ENCODE measurements around the gene INTS15. TPM values are rescaled to one million over a fixed set of nuclear protein-coding genes. Genes with fewer than 3 reads are reported as not detected.

The INTS15 gene
- total RNA-seq, 1 experiment from 2014 or later = 24.3 TPM

DNA sequence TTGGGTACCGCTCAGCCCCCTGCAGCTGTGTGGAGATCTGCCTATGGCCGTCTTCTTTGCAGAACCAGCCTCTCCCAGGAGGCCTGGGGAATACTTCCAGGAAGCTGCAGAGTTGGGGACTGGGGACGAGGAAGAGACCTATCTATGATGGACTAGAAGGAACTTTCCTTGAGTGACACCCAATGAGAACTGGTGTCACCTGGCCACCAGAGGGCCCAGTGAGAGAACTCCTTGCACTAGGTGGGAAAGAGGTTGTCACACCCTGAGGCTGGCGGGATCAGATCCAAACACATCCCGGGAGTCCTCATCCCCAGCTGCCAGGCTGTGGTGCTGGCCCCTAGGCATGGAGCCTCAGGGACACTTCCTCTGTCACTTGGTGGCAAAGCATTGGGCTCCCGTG lies 33.6 kb upstream of the INTS15 start:
- Histone ChIP-seq H3K9ac (ENCODE audit: low read length) (no peak overlapping the region), H3K79me2 (ENCODE audit: insufficient read depth, low read length) (no peaks in the 10 kb centered on the region), H2AFZ (ENCODE audit: low read depth, low read length, poor library complexity, severe bottlenecking) (no peak overlapping the region), H3K4me3 (replicated peaks in 1 of 2; ENCODE audit: low read depth in 1 of 2, low read length in 2 of 2) (no peak overlapping the region), H3K27me3 (ENCODE audit: insufficient read depth, low read length) (no peaks in the 10 kb centered on the region), H4K20me1 (ENCODE audit: insufficient read depth) (no peaks in the 10 kb centered on the region), H3K4me2 (ENCODE audit: low read length) (no peak overlapping the region), H3K9me3 (ENCODE audit: control insufficient read depth in 1 of 2, insufficient read depth in 1 of 2, low read depth in 1 of 2, low read length in 2 of 2) (no peaks in the 10 kb centered on the region), H3K9me2 (ENCODE audit: insufficient read depth) (no peaks in the 10 kb centered on the region), H3K36me3 (ENCODE audit: control insufficient read depth in 1 of 2, insufficient read depth in 2 of 2, low read length in 2 of 2) (no peaks in the 10 kb centered on the region), H3K27ac (ENCODE audit: low read depth, low read length) (no peak overlapping the region), H3K4me1 (ENCODE audit: control insufficient read depth in 1 of 2, insufficient read depth in 2 of 2, low read length in 2 of 2) (peaks cover 0 to 4% of the 10 kb centered on the region in 2 experiments; a peak in 2 of 4 replicates)
- BruUV-seq (replicated peaks) = no TSS peak
- POLR2A ChIA-PET = no interaction called here
- ATAC-seq = peak; percentile 87
- DNase-seq (ENCODE audit: low read depth, low spot score) = no peak
- intact Hi-C loops (cut with micrococcal nuclease) = no loop called here
- RAD21 ChIA-PET (ENCODE audit: low non-redundant PET in 1 of 2, low total read pairs in 2 of 2, uncharacterized antibody in 2 of 2, unreplicated experiment in 2 of 2) = no interaction called here
- CTCF ChIA-PET = interaction anchor here (0.8 kb wide), 1 partner anchor 9 kb away, joined by 3 read pairs; no protein-coding TSS in a partner anchor
- no peak for TF ChIP-seq EZH2 (IDR thresholded peaks at IDR 0.05)
- TF ChIP-seq RAD21 (IDR thresholded peaks at IDR 0.05; ENCODE audit: low read depth) = peak; percentile 40
- TF ChIP-seq, protein P1, sequence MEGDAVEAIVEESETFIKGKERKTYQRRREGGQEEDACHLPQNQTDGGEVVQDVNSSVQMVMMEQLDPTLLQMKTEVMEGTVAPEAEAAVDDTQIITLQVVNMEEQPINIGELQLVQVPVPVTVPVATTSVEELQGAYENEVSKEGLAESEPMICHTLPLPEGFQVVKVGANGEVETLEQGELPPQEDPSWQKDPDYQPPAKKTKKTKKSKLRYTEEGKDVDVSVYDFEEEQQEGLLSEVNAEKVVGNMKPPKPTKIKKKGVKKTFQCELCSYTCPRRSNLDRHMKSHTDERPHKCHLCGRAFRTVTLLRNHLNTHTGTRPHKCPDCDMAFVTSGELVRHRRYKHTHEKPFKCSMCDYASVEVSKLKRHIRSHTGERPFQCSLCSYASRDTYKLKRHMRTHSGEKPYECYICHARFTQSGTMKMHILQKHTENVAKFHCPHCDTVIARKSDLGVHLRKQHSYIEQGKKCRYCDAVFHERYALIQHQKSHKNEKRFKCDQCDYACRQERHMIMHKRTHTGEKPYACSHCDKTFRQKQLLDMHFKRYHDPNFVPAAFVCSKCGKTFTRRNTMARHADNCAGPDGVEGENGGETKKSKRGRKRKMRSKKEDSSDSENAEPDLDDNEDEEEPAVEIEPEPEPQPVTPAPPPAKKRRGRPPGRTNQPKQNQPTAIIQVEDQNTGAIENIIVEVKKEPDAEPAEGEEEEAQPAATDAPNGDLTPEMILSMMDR (IDR thresholded peaks at IDR 0.05 in 2 of 3, conservative IDR thresholded peaks at IDR 0.05 in 1 of 3; ENCODE audit: borderline replicate concordance in 1 of 3, insufficient read depth in 1 of 3, low read depth in 2 of 3, low read length in 2 of 3) = peak; percentile 41 to 70 (median 59); a peak in 5 of 6 replicates

DNA sequence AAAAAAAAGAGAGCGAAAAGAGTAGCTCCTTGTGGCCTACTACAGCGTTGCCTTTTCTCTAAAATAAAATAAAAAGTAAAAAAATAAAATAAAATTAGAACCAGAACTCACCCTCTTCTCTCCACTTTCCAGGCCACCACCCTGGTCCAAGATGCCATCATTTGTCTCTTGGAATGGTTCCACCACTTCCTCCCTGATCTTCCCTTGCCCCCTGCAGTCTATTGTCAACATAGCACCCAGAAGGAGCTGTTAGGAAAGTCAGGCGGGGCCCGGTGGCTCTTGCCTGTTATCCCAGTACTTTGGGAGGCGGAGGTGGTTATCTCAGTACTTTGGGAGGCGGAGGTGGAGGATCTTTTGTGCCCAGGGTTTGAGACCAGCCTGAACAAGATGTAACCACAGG lies 31.0 kb upstream of the INTS15 start:
- ChIA-PET CTCF (interaction anchor here (0.6 to 1.6 kb wide), 5 partner anchors 10 to 502 kb away, joined by 3 to 11 read pairs (median 3); no protein-coding TSS in a partner anchor), POLR2A (interaction anchor here (1.0 to 1.6 kb wide), 2 partner anchors 11 to 31 kb away, joined by 3 read pairs; no protein-coding TSS in a partner anchor), RAD21 (ENCODE audit: low non-redundant PET in 1 of 2, low total read pairs in 2 of 2, uncharacterized antibody in 2 of 2, unreplicated experiment in 2 of 2) (interaction anchor here (0.7 to 1.3 kb wide), 3 partner anchors 21 to 367 kb away, joined by 3 to 7 read pairs (median 3); no protein-coding TSS in a partner anchor)
- intact Hi-C loops (cut with micrococcal nuclease) = no loop called here
- H3K27me3 ChIP-seq (ENCODE audit: insufficient read depth, low read length) = no peaks in the 10 kb centered on the region
- H3K9me2 ChIP-seq (ENCODE audit: insufficient read depth) = no peaks in the 10 kb centered on the region
- BruUV-seq (replicated peaks) = no TSS peak
- no peaks in the 10 kb centered on the region for H3K36me3 ChIP-seq (ENCODE audit: control insufficient read depth in 1 of 2, insufficient read depth in 2 of 2, low read length in 2 of 2)
- H3K27ac ChIP-seq (ENCODE audit: low read depth, low read length) = no peak overlapping the region
- TF ChIP-seq RAD21 (IDR thresholded peaks at IDR 0.05; ENCODE audit: low read depth) (peak; percentile 65), SIN3A (IDR thresholded peaks at IDR 0.05; ENCODE audit: low read depth) (no peak)
- TF ChIP-seq, protein P1 (IDR thresholded peaks at IDR 0.05 in 2 of 3, conservative IDR thresholded peaks at IDR 0.05 in 1 of 3; ENCODE audit: borderline replicate concordance in 1 of 3, insufficient read depth in 1 of 3, low read depth in 2 of 3, low read length in 2 of 3) = peak; percentile 40 to 58 (median 44); a peak in 4 of 6 replicates
- H3K79me2 ChIP-seq (ENCODE audit: insufficient read depth, low read length) = no peaks in the 10 kb centered on the region
- DNase-seq (ENCODE audit: low read depth, low spot score) (peak; percentile 56), ATAC-seq (peak; percentile 84)
- no peak overlapping the region for H3K4me2 ChIP-seq (ENCODE audit: low read length)
- no peaks in the 10 kb centered on the region for H3K9me3 ChIP-seq (ENCODE audit: control insufficient read depth in 1 of 2, insufficient read depth in 1 of 2, low read depth in 1 of 2, low read length in 2 of 2)
- peaks cover 0 to 4% of the 10 kb centered on the region in 2 experiments; a peak in 2 of 4 replicates for H3K4me1 ChIP-seq (ENCODE audit: control insufficient read depth in 1 of 2, insufficient read depth in 2 of 2, low read length in 2 of 2)
- no peak overlapping the region for H3K4me3 ChIP-seq (replicated peaks in 1 of 2; ENCODE audit: low read depth in 1 of 2, low read length in 2 of 2)
- no peak overlapping the region for H3K9ac ChIP-seq (ENCODE audit: low read length)
- peak overlapping the region; percentile 26 for H2AFZ ChIP-seq (ENCODE audit: low read depth, low read length, poor library complexity, severe bottlenecking)
- H4K20me1 ChIP-seq (ENCODE audit: insufficient read depth) = no peaks in the 10 kb centered on the region

Data from HCT116 (cell line).